Stimulated activated CD4-positive, alpha-beta T cell treated with anti-CD3 and anti-CD28 coated beads, Interleukin-2, amount 100 ng/mL, for 4 hours (primary cell): Measurements from ENCODE around the gene SEMA3F.
"Not testable (repeated sequence)": the region's sequence is repeated elsewhere in the genome, so short reads cannot be mapped to it uniquely, and the experiment has no call there.

Experiments
- DNase-seq: peaks from one replicate; pipeline ENCODE4 v3.0.0-alpha.2; 2020; ENCODE audit warnings: low read depth

The SEMA3F gene

GRCh38 chr3:50193746-50194127, 38.6 kb downstream of the SEMA3F start:
- no peak for DNase-seq

GRCh38 chr3:50194128-50194902, 39.2 kb downstream of the SEMA3F start:
- peak; percentile 92 for DNase-seq

- DNase-seq, result no peak
Observed at GRCh38 chr3:50194903-50195500, 39.9 kb downstream of the SEMA3F start.

GRCh38 chr3:50195501-50196252, 40.6 kb downstream of the SEMA3F start:
- no peak for DNase-seq

GRCh38 chr3:50196253-50196801, 41.2 kb downstream of the SEMA3F start:
- no peak for DNase-seq

GRCh38 chr3:50201573-50202315, 46.6 kb downstream of the SEMA3F start:
- DNase-seq, result no peak

GRCh38 chr3:50202353-50203112, 47.4 kb downstream of the SEMA3F start:
- DNase-seq, result no peak

- no peak for DNase-seq
Observed at GRCh38 chr3:50203113-50203808, 48.1 kb downstream of the SEMA3F start.

GRCh38 chr3:50203809-50204803, 49.0 kb downstream of the SEMA3F start:
- DNase-seq, result no peak

- no peak for DNase-seq
Observed at GRCh38 chr3:50204804-50205412, 49.8 kb downstream of the SEMA3F start, which contains the start of gene SLC38A3. Gene SLC38A3 (plus strand): TSS chr3:50205271. CDS start chr3:50214200, 8,929 bp downstream.

- DNase-seq, result no peak
Observed at GRCh38 chr3:50205413-50206276, 50.5 kb downstream of the SEMA3F start.

- no peak for DNase-seq
Observed at GRCh38 chr3:50207359-50208042, 52.4 kb downstream of the SEMA3F start.

- no peak for DNase-seq
Observed at GRCh38 chr3:50208677-50209344, 53.7 kb downstream of the SEMA3F start.

GRCh38 chr3:50210176-50210509, 55.0 kb downstream of the SEMA3F start:
- DNase-seq, result no peak

- no peak for DNase-seq
Observed at GRCh38 chr3:50210510-50211367, 55.6 kb downstream of the SEMA3F start.

GRCh38 chr3:50211368-50211717, 56.2 kb downstream of the SEMA3F start:
- DNase-seq, result not testable (repeated sequence)
